Renal cortex interstitium (tissue), 11 donors: Measurements from ENCODE around the gene PLXNA3. TPM values are rescaled to one million over a fixed set of nuclear protein-coding genes. Genes with fewer than 3 reads are reported as not detected.

ENCODE experiments used
- DNase-seq, 11 donors: peaks; one replicate each; pipeline ENCODE4 v3.0.0-alpha.2; 2013; ENCODE audit warnings: low read depth in 9 of 11, low spot score in 4 of 11; ENCODE audit errors: extremely low read depth in 1 of 11
- polyA plus RNA-seq, 3 donors: library from polyadenylated mRNA; unstranded; fragments of 120-200 nt; gene quantifications; one replicate each; pipeline ENCODE4 v1.2.1, GENCODE V29; 2013; ENCODE audit not compliant: insufficient read length in 3 of 3

Gene PLXNA3
- polyA plus RNA-seq, 3 donors = 52.8 to 72.0 (median 57.0) TPM

DNA sequence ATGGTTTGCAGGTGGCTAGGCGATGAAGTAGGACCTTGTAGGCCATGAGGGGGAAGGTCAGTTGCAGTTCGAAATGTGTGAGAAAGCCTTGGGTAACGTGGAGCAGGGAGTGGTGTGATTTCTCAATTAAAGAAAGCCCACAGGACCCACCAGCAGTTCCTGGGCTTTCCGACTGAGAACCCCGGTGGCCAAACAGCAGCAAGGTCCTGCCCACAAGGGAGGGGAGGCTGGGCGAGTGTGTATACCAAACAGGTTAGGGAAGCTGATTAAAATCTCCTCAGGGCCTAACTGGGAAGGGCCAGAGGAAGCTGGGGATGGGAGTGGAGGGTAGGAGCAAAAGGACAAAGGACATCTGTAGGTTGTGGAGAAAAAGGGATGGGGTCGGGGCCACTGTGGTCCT, 27.2 kb upstream of the PLXNA3 start:
- no peak for DNase-seq

DNA sequence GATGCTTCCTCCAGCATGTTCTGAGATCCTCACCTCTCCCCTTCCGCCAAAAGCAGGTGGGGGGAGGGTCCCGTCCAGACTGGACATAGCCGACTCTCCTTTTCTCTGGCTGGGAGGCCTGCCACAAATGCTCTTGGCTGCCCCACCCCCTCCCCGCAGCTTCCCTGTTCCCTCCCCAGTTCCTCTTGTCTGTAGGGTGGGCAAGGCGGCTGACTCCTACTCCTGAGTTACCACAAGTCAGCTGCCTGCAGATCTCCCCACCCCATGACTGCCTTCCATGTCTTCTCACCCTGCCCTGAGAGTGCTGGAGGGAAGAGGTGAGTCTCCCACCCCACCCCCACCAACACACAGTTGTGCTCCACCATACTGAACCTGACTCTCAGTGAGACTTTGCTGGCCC, 26.7 kb upstream of the PLXNA3 start:
- DNase-seq = no peak

DNA sequence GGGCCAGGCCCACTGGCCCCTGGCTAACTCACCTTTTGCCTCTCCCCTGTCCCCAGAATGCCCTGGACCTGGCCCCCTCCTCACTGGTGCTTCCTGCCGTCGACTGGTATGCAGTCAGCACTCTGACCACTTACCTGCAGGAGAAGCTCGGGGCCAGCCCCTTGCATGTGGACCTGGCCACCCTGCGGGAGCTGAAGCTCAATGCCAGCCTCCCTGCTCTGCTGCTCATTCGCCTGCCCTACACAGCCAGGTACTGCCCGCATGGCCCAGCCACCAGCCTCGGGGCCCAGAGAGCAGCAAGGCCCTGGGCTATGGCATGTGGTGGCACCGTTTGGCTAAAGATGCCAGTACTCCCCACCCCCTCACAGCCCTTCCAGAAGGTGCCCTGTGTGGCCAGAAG, 25.9 kb upstream of the PLXNA3 start:
- no peak for DNase-seq

- no peak for DNase-seq
These were observed 24.5 kb upstream of the PLXNA3 start for GRCh38 chrX:154433605-154434004.

GRCh38 chrX:154434394-154435168, 23.5 kb upstream of the PLXNA3 start:
- no peak for DNase-seq

GRCh38 chrX:154435171-154435733, 22.8 kb upstream of the PLXNA3 start:
- DNase-seq = no peak

GRCh38 chrX:154436374-154436982, 21.6 kb upstream of the PLXNA3 start:
- no peak for DNase-seq

DNA sequence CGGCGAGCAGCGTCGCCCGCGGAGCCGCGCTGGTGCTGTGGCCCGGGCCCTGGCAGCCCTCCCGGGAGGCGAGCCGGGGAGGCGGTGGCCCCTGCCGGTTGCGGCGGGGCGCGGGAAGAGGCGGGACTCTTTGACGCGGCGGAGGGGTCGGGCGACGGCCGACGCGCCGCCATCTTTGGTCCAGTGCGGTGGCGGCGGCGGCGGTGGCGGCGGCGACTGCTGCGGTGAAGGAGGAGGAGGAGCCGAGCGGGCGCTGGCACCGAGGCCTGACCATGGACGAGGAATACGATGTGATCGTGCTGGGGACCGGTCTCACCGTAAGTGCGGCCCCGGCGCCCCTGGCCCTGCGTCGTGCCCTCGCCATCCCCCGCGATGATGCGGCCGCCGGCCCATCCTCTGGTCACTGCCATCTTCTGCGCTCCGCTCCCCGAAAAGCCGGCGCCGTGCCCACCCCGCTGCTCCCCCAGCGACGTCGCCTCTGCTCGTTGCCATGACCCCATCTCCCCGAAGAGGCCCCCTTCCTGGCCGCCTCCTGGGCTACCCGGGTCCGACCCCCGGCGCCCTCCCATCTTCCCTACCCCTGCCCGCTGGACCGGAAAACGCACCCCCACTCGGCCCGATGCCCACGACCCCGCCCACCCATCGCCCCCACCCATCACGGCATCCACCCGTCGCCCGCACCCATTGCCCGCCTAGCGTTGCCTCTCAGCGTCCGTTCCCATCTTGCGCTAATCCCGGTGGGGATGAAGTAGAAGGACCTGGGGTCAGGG, 20.9 kb upstream of the PLXNA3 start, which contains the start of gene GDI1:
GDI1 (plus strand) TSS at position 172 of the 770 bp plus-strand sequence; CDS start at position 273, 101 bp downstream.
- no peak for DNase-seq

DNA sequence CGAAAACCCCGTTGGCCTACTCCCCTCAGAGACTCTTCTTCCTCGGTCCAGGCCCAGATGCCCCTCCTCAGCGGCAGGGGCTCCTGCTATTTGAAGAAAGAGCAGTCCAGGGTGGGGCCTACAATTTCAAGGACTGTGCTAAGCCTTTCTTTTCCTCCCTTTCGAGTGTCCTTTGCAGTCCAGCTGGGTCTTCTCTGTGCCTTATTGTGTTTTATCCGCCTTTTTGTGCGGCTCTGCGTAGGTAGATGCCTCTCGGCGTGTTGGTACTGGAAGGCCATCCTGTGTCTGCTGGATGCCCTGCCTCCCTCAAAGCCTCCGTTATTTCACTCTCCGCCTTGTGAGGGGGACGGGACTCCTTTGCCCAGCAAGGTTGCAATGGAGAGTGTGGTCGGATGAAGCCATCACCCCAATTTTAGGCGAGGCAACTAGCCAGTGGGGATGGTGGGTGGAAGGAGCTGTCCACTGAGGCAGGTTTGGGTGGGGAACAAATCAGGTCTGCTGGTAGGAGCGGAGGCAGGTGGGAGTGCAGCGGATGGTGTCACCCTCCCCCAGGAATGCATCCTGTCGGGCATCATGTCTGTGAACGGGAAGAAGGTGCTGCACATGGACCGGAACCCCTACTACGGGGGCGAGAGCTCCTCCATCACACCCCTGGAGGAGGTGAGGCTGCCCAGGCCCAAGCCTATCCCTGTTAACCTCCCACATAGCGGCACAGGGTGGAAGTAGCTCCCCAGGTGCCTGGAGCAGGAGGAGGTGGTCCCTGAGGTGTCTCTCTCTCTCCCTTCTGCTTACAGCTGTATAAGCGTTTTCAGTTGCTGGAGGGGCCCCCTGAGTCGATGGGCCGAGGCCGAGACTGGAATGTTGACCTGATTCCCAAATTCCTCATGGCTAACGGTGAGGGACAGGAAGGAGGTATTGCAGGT, 19.8 kb upstream of the PLXNA3 start:
- no peak for DNase-seq

GRCh38 chrX:154439841-154440240, 18.2 kb upstream of the PLXNA3 start:
- DNase-seq = no peak

DNA sequence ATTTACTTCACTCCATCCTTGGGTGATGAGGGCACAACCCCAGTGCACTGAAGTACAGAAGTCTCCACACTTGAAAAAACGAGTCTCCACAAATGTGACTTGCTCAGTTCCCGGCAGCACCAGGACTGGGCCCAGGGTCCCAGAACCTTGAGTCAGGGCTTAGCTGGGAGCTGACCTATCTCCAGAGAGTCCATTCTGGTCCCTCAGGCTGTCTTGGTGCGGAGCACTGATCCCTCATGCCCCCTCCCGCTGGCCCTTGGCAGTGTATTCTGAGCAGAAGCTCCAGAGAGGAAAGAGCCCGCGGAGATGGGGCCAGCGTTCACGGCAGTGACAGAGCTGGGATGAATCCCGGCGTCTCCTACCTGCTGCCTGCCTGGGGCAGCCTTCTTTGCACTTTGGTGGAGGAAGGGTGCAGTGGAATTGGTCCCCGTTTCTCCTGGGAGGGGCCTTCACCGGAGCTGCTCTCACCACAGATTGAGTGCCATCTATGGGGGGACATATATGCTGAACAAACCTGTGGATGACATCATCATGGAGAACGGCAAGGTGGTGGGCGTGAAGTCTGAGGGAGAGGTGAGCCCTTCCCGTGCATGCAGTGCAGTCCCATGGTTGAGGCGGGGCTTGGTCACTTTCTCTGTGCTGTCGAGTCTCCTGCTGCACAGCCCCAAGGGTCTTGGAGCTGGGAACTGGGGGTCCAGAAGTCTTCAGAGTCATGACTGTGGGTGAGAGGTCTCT, 17.3 kb upstream of the PLXNA3 start:
- DNase-seq = no peak

DNA sequence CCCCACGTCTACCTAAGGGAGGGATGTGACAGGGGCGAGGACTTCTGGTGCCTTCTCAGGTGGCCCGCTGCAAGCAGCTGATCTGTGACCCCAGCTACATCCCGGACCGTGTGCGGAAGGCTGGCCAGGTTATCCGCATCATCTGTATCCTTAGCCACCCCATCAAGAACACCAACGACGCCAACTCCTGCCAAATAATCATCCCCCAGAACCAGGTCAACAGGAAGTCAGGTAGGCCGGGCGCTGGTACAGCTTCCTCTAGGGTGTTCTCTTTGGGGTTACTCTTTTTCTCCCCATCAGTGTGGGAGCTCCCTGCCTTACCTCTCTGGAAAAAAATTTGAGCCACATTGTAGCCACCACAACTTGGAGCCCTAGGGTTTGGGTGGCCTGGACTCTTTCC, 16.5 kb upstream of the PLXNA3 start:
- DNase-seq = no peak

DNA sequence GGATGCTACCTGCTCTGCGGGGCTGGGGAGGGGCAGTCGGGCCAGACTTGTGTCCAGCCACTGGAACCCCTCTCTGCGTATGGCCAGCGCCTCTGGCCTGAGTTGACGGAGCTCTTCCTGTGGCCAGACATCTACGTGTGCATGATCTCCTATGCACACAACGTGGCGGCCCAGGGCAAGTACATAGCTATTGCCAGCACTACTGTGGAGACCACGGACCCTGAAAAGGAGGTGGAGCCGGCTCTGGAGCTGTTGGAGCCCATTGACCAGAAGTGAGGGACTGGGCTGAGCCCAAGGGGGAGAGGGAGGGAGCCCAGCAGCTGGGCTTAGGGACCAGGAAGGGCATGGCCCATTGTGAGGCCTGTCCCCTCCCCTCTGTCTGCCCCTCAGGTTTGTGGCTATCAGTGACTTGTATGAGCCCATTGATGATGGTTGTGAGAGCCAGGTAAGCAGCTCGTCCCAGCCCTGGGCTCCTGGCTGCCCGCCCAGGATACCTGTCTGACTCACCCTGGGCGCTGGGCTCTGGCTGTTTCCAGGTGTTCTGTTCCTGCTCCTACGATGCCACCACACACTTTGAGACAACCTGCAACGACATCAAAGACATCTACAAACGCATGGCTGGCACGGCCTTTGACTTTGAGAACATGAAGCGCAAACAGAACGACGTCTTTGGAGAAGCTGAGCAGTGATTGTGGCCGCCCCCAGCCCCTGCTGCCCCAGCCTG, 15.9 kb upstream of the PLXNA3 start:
- no peak for DNase-seq

GRCh38 chrX:154443479-154443910, 14.6 kb upstream of the PLXNA3 start:
- DNase-seq = no peak

- no peak for DNase-seq
These were observed 13.9 kb upstream of the PLXNA3 start, which contains the start of gene FAM50A for GRCh38 chrX:154443992-154444754. Gene FAM50A (plus strand): TSS chrX:154444141. CDS start chrX:154444236, 95 bp downstream.

DNA sequence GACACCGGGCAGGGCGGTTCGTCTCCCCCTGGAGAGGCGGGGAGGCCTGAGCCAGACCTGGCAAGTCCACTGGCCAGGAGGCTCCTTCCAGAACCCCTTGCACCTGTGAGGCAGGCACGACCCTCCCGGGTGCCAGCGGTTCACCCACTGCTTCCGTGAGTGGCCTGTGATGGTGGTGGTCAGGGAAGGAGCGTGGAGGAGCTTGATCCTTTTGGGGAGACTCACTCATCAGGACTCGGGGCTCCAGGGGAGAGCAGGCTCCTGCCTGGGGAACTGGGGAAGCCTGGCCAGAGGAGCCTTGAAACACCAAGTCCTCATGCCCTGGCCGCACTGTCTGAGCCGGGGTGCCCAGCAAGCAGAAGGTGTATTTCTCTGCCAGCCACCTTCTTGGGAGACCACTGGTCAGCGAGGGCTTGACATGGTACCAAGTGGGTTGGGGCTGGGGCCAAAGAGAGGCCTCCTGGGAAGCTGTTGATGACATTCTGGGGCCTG, 13.3 kb upstream of the PLXNA3 start:
- DNase-seq = no peak
